Astrocyte (in vitro differentiated cells and primary cell): ENCODE measurements around the gene RFC1.

Source experiments
- CTCF ChIP-seq: IDR thresholded peaks from 2 replicates; pipeline ENCODE4 v1.5.1; 2011; ENCODE audit warnings: low read depth, mild to moderate bottlenecking, inconsistent platforms, low read length, moderate library complexity; ENCODE audit not compliant: insufficient read depth
- EZH2 ChIP-seq: IDR thresholded peaks from 2 replicates; pipeline ENCODE4 v1.6.1; 2012; ENCODE audit warnings: mild to moderate bottlenecking, low read length, inconsistent platforms; ENCODE audit not compliant: insufficient read depth

GRCh38 chr4:39285111-39285795 is 80.9 kb downstream of the RFC1 start:
- no peak for TF ChIP-seq CTCF
- TF ChIP-seq EZH2: no peak
